Calu3 (cell line): ENCODE measurements around the gene KCNG2. TPM values are rescaled to one million over a fixed set of nuclear protein-coding genes. Genes with fewer than 3 reads are reported as not detected.

Experiments used
- BruUV-seq: library from RNA; stranded (reverse); fragments of 400-500 nt; replicated peaks from 2 replicates; lab custom pipeline; 2021; lab: Mats Ljungman, UMichigan
- CTCF ChIA-PET: fragments of 300-600 bp; sonication (Branson Sonifier 250); formaldehyde crosslinking; loops from one replicate; lab custom pipeline; 2022; ENCODE audit warnings: antibody characterized with exemption; lab: Charles Lee
- DNase-seq: peaks from one replicate; pipeline ENCODE4 v3.0.0; 2022
- H3K27ac Mint-ChIP-seq: one replicate; pipeline ENCODE4 v1.8.0; 2022; ENCODE audit warnings: mixed read lengths; ENCODE audit not compliant: unreplicated experiment
- H3K27me3 Mint-ChIP-seq: one replicate; pipeline ENCODE4 v1.8.0; 2022; ENCODE audit warnings: mixed read lengths; ENCODE audit not compliant: unreplicated experiment
- H3K36me3 Mint-ChIP-seq: one replicate; pipeline ENCODE4 v1.8.0; 2022; ENCODE audit warnings: mild to moderate bottlenecking, moderate library complexity, mixed read lengths; ENCODE audit not compliant: insufficient read depth, unreplicated experiment
- H3K4me1 Mint-ChIP-seq: one replicate; pipeline ENCODE4 v1.8.0; 2022; ENCODE audit warnings: mild to moderate bottlenecking, low read depth, mixed read lengths; ENCODE audit not compliant: unreplicated experiment
- H3K4me3 Mint-ChIP-seq: one replicate; pipeline ENCODE4 v1.8.0; 2022; ENCODE audit warnings: mild to moderate bottlenecking, low read depth, moderate library complexity, mixed read lengths; ENCODE audit not compliant: unreplicated experiment
- H3K9me3 Mint-ChIP-seq: one replicate; pipeline ENCODE4 v1.8.0; 2022; ENCODE audit warnings: low read depth, mixed read lengths; ENCODE audit not compliant: unreplicated experiment
- CTCF ChIP-seq: fragments of 200-600 bp; IDR thresholded peaks from one replicate; pipeline ENCODE4 v1.8.0; 2022; ENCODE audit warnings: antibody characterized with exemption; ENCODE audit not compliant: unreplicated experiment
- intact Hi-C: fragments of 100-400 bp; cut with micrococcal nuclease; formaldehyde crosslinking; loops from one replicate; pipeline ENCODE4 v1.10.0; 2022; ENCODE audit not compliant: unreplicated experiment
- total RNA-seq: library from RNA; stranded (reverse); gene quantifications from 2 replicates; pipeline ENCODE4 v1.2.3, GENCODE V29; 2022

The KCNG2 gene
- total RNA-seq, 1 experiment from 2014 or later, result not detected

GRCh38 chr18:79873449-79874110 is 75.8 kb downstream of the KCNG2 start:
- Mint-ChIP-seq H3K9me3 (no peaks in the 10 kb centered on the region), H3K4me1 (no peaks in the 10 kb centered on the region), H3K27ac (no peak overlapping the region), H3K36me3 (no peaks in the 10 kb centered on the region), H3K27me3 (peaks cover 13% of the 10 kb centered on the region), H3K4me3 (no peak overlapping the region)
- TF ChIP-seq CTCF, result no peak
- no peak for DNase-seq
- BruUV-seq, result no TSS peak
- intact Hi-C loops, result no loop called here
- CTCF ChIA-PET, result no interaction called here

- TF ChIP-seq CTCF, result no peak
- BruUV-seq, result no TSS peak
- DNase-seq, result no peak
- Mint-ChIP-seq H3K36me3 (no peaks in the 10 kb centered on the region), H3K4me3 (no peak overlapping the region), H3K4me1 (no peaks in the 10 kb centered on the region), H3K9me3 (no peaks in the 10 kb centered on the region), H3K27me3 (peaks cover 13% of the 10 kb centered on the region), H3K27ac (no peak overlapping the region)
- intact Hi-C loops, result no loop called here
- CTCF ChIA-PET, result no interaction called here
Measured at GRCh38 chr18:79874553-79875530, 77.1 kb downstream of the KCNG2 start.

DNA sequence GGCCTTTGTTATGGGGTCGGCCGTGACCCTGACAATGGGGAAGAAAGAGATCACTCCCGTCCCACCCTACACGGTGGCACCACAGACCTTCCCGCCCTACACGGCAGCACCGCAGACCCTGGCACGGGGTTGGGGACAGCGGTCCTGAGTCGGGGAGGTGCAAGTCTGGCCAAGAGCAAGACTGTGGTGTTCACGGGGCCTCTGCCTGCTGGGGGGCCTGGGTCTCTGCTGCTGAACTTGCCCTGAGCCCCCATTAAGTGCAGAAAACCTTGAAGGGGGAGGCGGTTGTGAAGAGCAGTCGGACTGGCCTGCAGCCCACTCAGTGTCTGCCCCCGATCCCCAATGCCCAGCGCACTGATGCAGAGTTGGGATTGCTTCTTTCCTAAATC is 77.8 kb downstream of the KCNG2 start:
- H3K4me3 Mint-ChIP-seq, result no peak overlapping the region
- no TSS peak for BruUV-seq
- CTCF ChIA-PET, result no interaction called here
- H3K27me3 Mint-ChIP-seq, result peaks cover 13% of the 10 kb centered on the region
- no peaks in the 10 kb centered on the region for H3K36me3 Mint-ChIP-seq
- TF ChIP-seq CTCF, result no peak
- H3K9me3 Mint-ChIP-seq, result no peaks in the 10 kb centered on the region
- H3K4me1 Mint-ChIP-seq, result no peaks in the 10 kb centered on the region
- no peak overlapping the region for H3K27ac Mint-ChIP-seq
- intact Hi-C loops, result no loop called here
- no peak for DNase-seq

DNA sequence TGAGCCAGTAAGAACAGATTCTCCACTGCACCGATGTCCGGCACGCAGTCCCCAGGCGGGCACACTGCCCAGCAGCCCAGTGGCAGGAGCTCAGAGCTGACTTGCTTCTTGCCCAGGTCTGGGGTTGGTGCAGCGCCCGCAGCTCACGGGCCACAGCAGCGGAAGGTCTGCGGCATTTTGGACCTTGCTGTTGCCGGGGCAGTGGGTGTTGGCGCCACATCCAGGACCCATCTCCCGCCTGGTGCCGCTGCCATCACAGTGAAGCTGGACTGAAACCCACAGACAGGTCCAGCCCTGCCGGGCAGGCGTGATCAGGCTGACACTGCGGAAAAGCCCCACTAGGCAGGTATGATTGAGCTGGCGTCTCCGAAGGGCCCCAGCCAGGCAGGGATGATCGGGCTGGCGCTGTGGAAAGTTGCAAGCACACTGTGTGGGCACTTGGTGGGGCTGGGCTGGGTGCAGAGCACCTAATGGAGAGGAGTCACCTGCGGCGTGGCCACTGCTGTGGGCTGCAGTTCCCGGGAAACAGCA is 78.3 kb downstream of the KCNG2 start:
- intact Hi-C loops, result no loop called here
- no peak overlapping the region for H3K4me3 Mint-ChIP-seq
- no peaks in the 10 kb centered on the region for H3K36me3 Mint-ChIP-seq
- BruUV-seq, result no TSS peak
- no peak for DNase-seq
- peaks cover 13% of the 10 kb centered on the region for H3K27me3 Mint-ChIP-seq
- H3K4me1 Mint-ChIP-seq, result no peaks in the 10 kb centered on the region
- no peaks in the 10 kb centered on the region for H3K9me3 Mint-ChIP-seq
- CTCF ChIA-PET, result no interaction called here
- TF ChIP-seq CTCF, result no peak
- H3K27ac Mint-ChIP-seq, result no peak overlapping the region
